HG03342 (cell line): ENCODE results near the gene FAM163B.
"Not testable (repeated sequence)": the region's sequence is repeated elsewhere in the genome, so short reads cannot be mapped to it uniquely, and the experiment has no call there.

Experiments used
- ATAC-seq: cut with Tn5 transposase; IDR thresholded peaks from one replicate; pipeline ENCODE4 v1.9.1; 2021; ENCODE audit warnings: mild to moderate bottlenecking, moderate library complexity; ENCODE audit not compliant: unreplicated experiment

The FAM163B gene

GRCh38 chr9:133640160-133640559 lies 31.0 kb upstream of the FAM163B start:
- ATAC-seq: no peak

GRCh38 chr9:133639613-133640012 lies 30.4 kb upstream of the FAM163B start:
- ATAC-seq: no peak

- ATAC-seq: no peak
Observed at GRCh38 chr9:133638711-133639110, 29.5 kb upstream of the FAM163B start.

- no peak for ATAC-seq
Observed at GRCh38 chr9:133638076-133638475, 28.9 kb upstream of the FAM163B start.

- ATAC-seq: no peak
Observed at GRCh38 chr9:133637451-133638055, 28.4 kb upstream of the FAM163B start.

- no peak for ATAC-seq
Observed at GRCh38 chr9:133636902-133637301, 27.7 kb upstream of the FAM163B start.

GRCh38 chr9:133635533-133636531 lies 26.6 kb upstream of the FAM163B start, which contains the start of gene DBH:
TSS of gene DBH (plus strand) at chr9:133636363. CDS start at chr9:133636372, 9 bp downstream.
- no peak for ATAC-seq

GRCh38 chr9:133635098-133635497 lies 25.9 kb upstream of the FAM163B start:
- no peak for ATAC-seq

GRCh38 chr9:133634081-133634691 lies 25.0 kb upstream of the FAM163B start:
- ATAC-seq: no peak

GRCh38 chr9:133633681-133634080 lies 24.5 kb upstream of the FAM163B start:
- no peak for ATAC-seq

GRCh38 chr9:133632806-133633680 lies 23.9 kb upstream of the FAM163B start:
- ATAC-seq: no peak

GRCh38 chr9:133631111-133631510 lies 21.9 kb upstream of the FAM163B start:
- ATAC-seq: no peak

- ATAC-seq: no peak
Observed at GRCh38 chr9:133629221-133630110, 20.3 kb upstream of the FAM163B start.

GRCh38 chr9:133628766-133629165 lies 19.6 kb upstream of the FAM163B start:
- no peak for ATAC-seq

- ATAC-seq: no peak
Observed at GRCh38 chr9:133627341-133627740, 18.2 kb upstream of the FAM163B start.

- ATAC-seq: not testable (repeated sequence)
Observed at GRCh38 chr9:133626008-133626407, 16.8 kb upstream of the FAM163B start.

- no peak for ATAC-seq
Observed at GRCh38 chr9:133622555-133622954, 13.4 kb upstream of the FAM163B start.

- ATAC-seq: no peak
Observed at GRCh38 chr9:133621725-133622267, 12.6 kb upstream of the FAM163B start.

GRCh38 chr9:133619791-133620190 lies 10.6 kb upstream of the FAM163B start:
- no peak for ATAC-seq
